Gastroesophageal sphincter (tissue), 3 donors: ENCODE results near the gene RAB4A.

Experiments
- CTCF ChIP-seq, 4 experiments: fragments of 200-600 bp in 2 of 4; fragments of 450-650 bp in 2 of 4; sonication (generic) in 1 of 4; IDR thresholded peaks; one replicate each; pipeline ENCODE4 v1.5.1; 2017 to 2019; ENCODE audit warnings: antibody characterized with exemption in 4 of 4, mild to moderate bottlenecking in 2 of 4, moderate library complexity in 2 of 4
- EP300 ChIP-seq: sonication (generic); formaldehyde crosslinking; IDR thresholded peaks from one replicate; pipeline ENCODE4 v1.6.1; 2017; ENCODE audit warnings: antibody characterized with exemption, mild to moderate bottlenecking
- POLR2A ChIP-seq, 2 donors: fragments of 450-650 bp; IDR thresholded peaks; one replicate each; pipeline ENCODE4 v1.6.1; 2017; ENCODE audit warnings: antibody characterized with exemption in 2 of 2, mild to moderate bottlenecking in 2 of 2, moderate library complexity in 1 of 2
- POLR2AphosphoS5 ChIP-seq: sonication (generic); formaldehyde crosslinking; IDR thresholded peaks from one replicate; pipeline ENCODE4 v1.6.1; 2017; ENCODE audit warnings: antibody characterized with exemption

GRCh38 chr1:229252228-229252984, 18.5 kb upstream of the RAB4A start:
- no peak for TF ChIP-seq POLR2AphosphoS5
- no peak for TF ChIP-seq CTCF (IDR thresholded peaks at IDR 0.05)
- TF ChIP-seq EP300: no peak
- TF ChIP-seq POLR2A (IDR thresholded peaks at IDR 0.05): no peak
